PC-9 (cell line): ENCODE measurements around the gene GNAS.

Source experiments
- CTCF ChIP-seq: fragments of 200-600 bp; sonication (generic); conservative IDR thresholded peaks from 2 replicates; pipeline ENCODE4 v1.6.1; 2017; ENCODE audit warnings: mixed run types, antibody characterized with exemption, mild to moderate bottlenecking, moderate library complexity
- EZH2 ChIP-seq: fragments of 200-600 bp; sonication (generic); IDR thresholded peaks from 2 replicates; pipeline ENCODE4 v1.8.0; 2017; ENCODE audit warnings: antibody characterized with exemption, low read depth

GRCh38 chr20:58886546-58886945, 34.0 kb downstream of the GNAS start:
- TF ChIP-seq CTCF (no peak), EZH2 (no peak)
